Measurements from ENCODE around the gene KBTBD6. TPM values are rescaled to one million over a fixed set of nuclear protein-coding genes. Genes with fewer than 3 reads are reported as not detected.

Gene KBTBD6
- total RNA-seq, 2 experiments from 2014 or later = 8.3 to 11.1 TPM

DNA sequence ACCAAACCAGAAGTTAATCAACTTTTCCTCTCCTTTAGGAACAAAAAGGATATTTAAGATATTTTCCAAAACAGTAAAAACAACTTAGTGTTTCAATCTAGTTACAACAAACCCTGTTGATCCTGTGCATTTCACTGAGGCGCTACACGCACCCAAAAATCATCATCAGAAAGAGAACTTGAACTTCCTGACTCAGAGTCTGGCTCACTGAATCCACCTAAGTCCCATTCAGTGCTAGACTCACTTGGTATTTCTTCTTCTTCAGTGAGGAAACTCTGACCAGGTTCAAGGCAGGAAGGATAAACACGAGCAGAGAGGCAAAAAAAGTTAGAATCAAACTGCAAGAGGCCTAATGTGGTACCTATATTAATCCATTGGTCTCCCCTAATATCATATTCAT lies 2.2 kb downstream of the KBTBD6 start:
- peaks cover 7% of the 10 kb centered on the region; the same call in 1 of the 2 replicates for H3K9me3 ChIP-seq (ENCODE audit: low read length)
- no peaks in the 10 kb centered on the region for H3K9me2 ChIP-seq (ENCODE audit: insufficient read depth, low read length)
- no peak overlapping the region for H2AFZ ChIP-seq (ENCODE audit: low read length)
- CTCF ChIA-PET (ENCODE audit: unreplicated experiment) = no interaction called here
- H3K36me3 ChIP-seq (ENCODE audit: insufficient read depth, low read length) = peaks cover 35% of the 10 kb centered on the region
- H4K20me1 ChIP-seq (ENCODE audit: insufficient read depth, low read length) = no peaks in the 10 kb centered on the region
- POLR2A ChIA-PET = no interaction called here
- peaks cover 39% of the 10 kb centered on the region for H3K79me2 ChIP-seq (ENCODE audit: insufficient read depth, low read depth, low read length)
- H3K4me2 ChIP-seq (ENCODE audit: low read length) = peak overlapping the region; percentile 84
- TSS peak; percentile 53 for BruUV-seq (replicated peaks)
- intact Hi-C loops (cut with micrococcal nuclease; ENCODE audit: unreplicated experiment) = loop anchor here (5.0 kb wide), 3 partner anchors 132 to 337 kb away; partner anchors contain the start of genes MTRF1 and NAA16
- peak overlapping the region; percentile 84 for H3K4me3 ChIP-seq (ENCODE audit: low read depth, low read length, poor library complexity, severe bottlenecking)
- peak; percentile 54 for DNase-seq (ENCODE audit: low spot score)
- TF ChIP-seq, protein P1, sequence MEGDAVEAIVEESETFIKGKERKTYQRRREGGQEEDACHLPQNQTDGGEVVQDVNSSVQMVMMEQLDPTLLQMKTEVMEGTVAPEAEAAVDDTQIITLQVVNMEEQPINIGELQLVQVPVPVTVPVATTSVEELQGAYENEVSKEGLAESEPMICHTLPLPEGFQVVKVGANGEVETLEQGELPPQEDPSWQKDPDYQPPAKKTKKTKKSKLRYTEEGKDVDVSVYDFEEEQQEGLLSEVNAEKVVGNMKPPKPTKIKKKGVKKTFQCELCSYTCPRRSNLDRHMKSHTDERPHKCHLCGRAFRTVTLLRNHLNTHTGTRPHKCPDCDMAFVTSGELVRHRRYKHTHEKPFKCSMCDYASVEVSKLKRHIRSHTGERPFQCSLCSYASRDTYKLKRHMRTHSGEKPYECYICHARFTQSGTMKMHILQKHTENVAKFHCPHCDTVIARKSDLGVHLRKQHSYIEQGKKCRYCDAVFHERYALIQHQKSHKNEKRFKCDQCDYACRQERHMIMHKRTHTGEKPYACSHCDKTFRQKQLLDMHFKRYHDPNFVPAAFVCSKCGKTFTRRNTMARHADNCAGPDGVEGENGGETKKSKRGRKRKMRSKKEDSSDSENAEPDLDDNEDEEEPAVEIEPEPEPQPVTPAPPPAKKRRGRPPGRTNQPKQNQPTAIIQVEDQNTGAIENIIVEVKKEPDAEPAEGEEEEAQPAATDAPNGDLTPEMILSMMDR (conservative IDR thresholded peaks at IDR 0.05; ENCODE audit: low read length) = no peak
- TF ChIP-seq EZH2phosphoT487 (IDR thresholded peaks at IDR 0.05; ENCODE audit: borderline replicate concordance, low read depth, low read length) = no peak
- peaks cover 39% of the 10 kb centered on the region for H3K4me1 ChIP-seq (ENCODE audit: insufficient read depth, low read length, poor library complexity, severe bottlenecking)
- no peak overlapping the region for H3K27ac ChIP-seq (ENCODE audit: low read depth, low read length, poor library complexity, severe bottlenecking)

- DNase-seq (ENCODE audit: low spot score) = no peak
- Histone ChIP-seq H4K20me1 (ENCODE audit: insufficient read depth, low read length) (no peaks in the 10 kb centered on the region), H3K4me3 (ENCODE audit: low read depth, low read length, poor library complexity, severe bottlenecking) (no peak overlapping the region), H3K9me2 (ENCODE audit: insufficient read depth, low read length) (no peaks in the 10 kb centered on the region), H3K27ac (ENCODE audit: low read depth, low read length, poor library complexity, severe bottlenecking) (no peak overlapping the region), H2AFZ (ENCODE audit: low read length) (no peak overlapping the region), H3K4me2 (ENCODE audit: low read length) (peak overlapping the region; percentile 84; the same call in 1 of the 2 replicates), H3K4me1 (ENCODE audit: insufficient read depth, low read length, poor library complexity, severe bottlenecking) (peaks cover 33% of the 10 kb centered on the region), H3K9me3 (ENCODE audit: low read length) (peaks cover 7% of the 10 kb centered on the region; the same call in 1 of the 2 replicates), H3K79me2 (ENCODE audit: insufficient read depth, low read depth, low read length) (peaks cover 33% of the 10 kb centered on the region), H3K36me3 (ENCODE audit: insufficient read depth, low read length) (peaks cover 35% of the 10 kb centered on the region)
- TF ChIP-seq, protein P1 (conservative IDR thresholded peaks at IDR 0.05; ENCODE audit: low read length) = no peak
- TF ChIP-seq EZH2phosphoT487 (IDR thresholded peaks at IDR 0.05; ENCODE audit: borderline replicate concordance, low read depth, low read length) = no peak
- ChIA-PET CTCF (ENCODE audit: unreplicated experiment) (no interaction called here), POLR2A (interaction anchor here (0.5 to 1.1 kb wide), 3 partner anchors 16 to 102 kb away, joined by 3 to 4 read pairs (median 3); no protein-coding TSS in a partner anchor)
- BruUV-seq (replicated peaks) = no TSS peak
- intact Hi-C loops (cut with micrococcal nuclease; ENCODE audit: unreplicated experiment) = no loop called here
Observed at GRCh38 chr13:41127701-41128100, 4.9 kb downstream of the KBTBD6 start.

DNA sequence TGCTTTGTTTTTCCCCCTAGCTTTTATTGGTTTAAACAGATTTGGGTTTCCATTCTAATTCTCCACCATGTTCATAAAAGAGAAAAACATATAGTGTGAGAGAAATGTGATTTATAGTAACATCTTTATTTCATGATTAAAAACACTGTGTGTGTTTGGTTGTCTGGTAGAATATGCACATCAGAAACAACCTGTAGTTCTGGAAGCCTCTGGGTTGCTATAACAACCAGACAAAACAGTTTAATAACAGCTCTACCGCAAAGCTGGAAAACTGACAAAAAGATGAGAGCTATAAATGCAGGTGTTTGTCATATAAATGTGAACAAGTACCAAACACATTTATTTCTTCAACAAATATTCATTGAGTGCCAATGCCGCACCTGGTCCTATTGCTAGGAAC lies 9.8 kb downstream of the KBTBD6 start:
- intact Hi-C loops (cut with micrococcal nuclease; ENCODE audit: unreplicated experiment) = no loop called here
- Histone ChIP-seq H3K4me1 (ENCODE audit: insufficient read depth, low read length, poor library complexity, severe bottlenecking) (no peaks in the 10 kb centered on the region), H3K4me3 (ENCODE audit: low read depth, low read length, poor library complexity, severe bottlenecking) (no peak overlapping the region), H3K9me2 (ENCODE audit: insufficient read depth, low read length) (no peaks in the 10 kb centered on the region), H3K36me3 (ENCODE audit: insufficient read depth, low read length) (peaks cover 23% of the 10 kb centered on the region), H3K27ac (ENCODE audit: low read depth, low read length, poor library complexity, severe bottlenecking) (no peak overlapping the region), H3K9me3 (ENCODE audit: low read length) (peaks cover 7% of the 10 kb centered on the region; the same call in 1 of the 2 replicates), H3K4me2 (ENCODE audit: low read length) (no peak overlapping the region), H2AFZ (ENCODE audit: low read length) (no peak overlapping the region), H3K79me2 (ENCODE audit: insufficient read depth, low read depth, low read length) (no peaks in the 10 kb centered on the region), H4K20me1 (ENCODE audit: insufficient read depth, low read length) (no peaks in the 10 kb centered on the region)
- no peak for DNase-seq (ENCODE audit: low spot score)
- BruUV-seq (replicated peaks) = no TSS peak
- ChIA-PET POLR2A (no interaction called here), CTCF (ENCODE audit: unreplicated experiment) (no interaction called here)
- TF ChIP-seq, protein P1 (conservative IDR thresholded peaks at IDR 0.05; ENCODE audit: low read length) = no peak
- no peak for TF ChIP-seq EZH2phosphoT487 (IDR thresholded peaks at IDR 0.05; ENCODE audit: borderline replicate concordance, low read depth, low read length)

All from OCI-LY7 (cell line).